HG02970 (cell line): ENCODE data around the gene AEBP1.

Source experiments
- ATAC-seq: cut with Tn5 transposase; IDR thresholded peaks from one replicate; pipeline ENCODE4 v1.9.1; 2021; ENCODE audit warnings: mild to moderate bottlenecking, moderate library complexity, moderate number of reproducible peaks; ENCODE audit not compliant: unreplicated experiment, low FRiP score

The AEBP1 gene

GRCh38 chr7:44082541-44083207, 21.5 kb upstream of the AEBP1 start:
- peak; percentile 91 for ATAC-seq

- no peak for ATAC-seq
Measured at GRCh38 chr7:44083796-44084195, 20.3 kb upstream of the AEBP1 start.

- no peak for ATAC-seq
Measured at GRCh38 chr7:44084701-44085100, 19.4 kb upstream of the AEBP1 start.

- no peak for ATAC-seq
Measured at GRCh38 chr7:44085546-44085945, 18.6 kb upstream of the AEBP1 start.

GRCh38 chr7:44086627-44087026, 17.5 kb upstream of the AEBP1 start:
- no peak for ATAC-seq

GRCh38 chr7:44087911-44088838, 16.0 kb upstream of the AEBP1 start:
- ATAC-seq = no peak

GRCh38 chr7:44093102-44093641, 11.0 kb upstream of the AEBP1 start:
- no peak for ATAC-seq

- ATAC-seq = no peak
Measured at GRCh38 chr7:44094365-44094764, 9.8 kb upstream of the AEBP1 start.

GRCh38 chr7:44094883-44095592, 9.1 kb upstream of the AEBP1 start:
- ATAC-seq = no peak

GRCh38 chr7:44095781-44096180, 8.4 kb upstream of the AEBP1 start:
- no peak for ATAC-seq

GRCh38 chr7:44096326-44096881, 7.7 kb upstream of the AEBP1 start:
- no peak for ATAC-seq

- ATAC-seq = no peak
Measured at GRCh38 chr7:44097064-44097932, 6.8 kb upstream of the AEBP1 start.

- no peak for ATAC-seq
Measured at GRCh38 chr7:44098092-44099068, 5.8 kb upstream of the AEBP1 start.

GRCh38 chr7:44099669-44100068, 4.5 kb upstream of the AEBP1 start:
- no peak for ATAC-seq

- no peak for ATAC-seq
Measured at GRCh38 chr7:44100458-44101302, 3.5 kb upstream of the AEBP1 start.

GRCh38 chr7:44101303-44101965, 2.7 kb upstream of the AEBP1 start:
- no peak for ATAC-seq
